HCT116 (cell line): ENCODE data around the gene KLHL20. TPM values are rescaled to one million over a fixed set of nuclear protein-coding genes. Genes with fewer than 3 reads are reported as not detected.
"Not testable (repeated sequence)": the region's sequence is repeated elsewhere in the genome, so short reads cannot be mapped to it uniquely, and the experiment has no call there.

ENCODE experiments used
- ATAC-seq: fragments of 200-7000 bp; cut with Tn5 transposase; 2 replicates; pipeline ENCODE4 v1.9.1; 2020; ENCODE audit warnings: mild to moderate bottlenecking, moderate library complexity
- BruUV-seq: library from RNA; stranded (reverse); fragments of 400-500 nt; replicated peaks from 2 replicates; lab custom pipeline; 2021; lab: Mats Ljungman, UMichigan
- CTCF ChIA-PET: fragments of 300-600 bp; sonication (Branson Sonifier 250); formaldehyde crosslinking; loops from one replicate; lab custom pipeline; 2021; ENCODE audit warnings: antibody characterized with exemption; lab: Charles Lee
- POLR2A ChIA-PET: fragments of 300-600, 350-600 bp; sonication (Branson Sonifier 250); formaldehyde crosslinking; loops from one replicate; lab custom pipeline; 2021; ENCODE audit warnings: antibody characterized with exemption; lab: Charles Lee
- RAD21 ChIA-PET, 2 experiments: fragments of 300-600 bp; sonication (Branson Sonifier 250); formaldehyde crosslinking; loops; one replicate each; lab custom pipeline; 2023; ENCODE audit warnings: low total read pairs in 2 of 2; ENCODE audit not compliant: uncharacterized antibody in 2 of 2, unreplicated experiment in 2 of 2, low non-redundant PET in 1 of 2; lab: Charles Lee
- DNase-seq: peaks from one replicate; pipeline ENCODE4 v3.0.0-alpha.2; 2010; ENCODE audit warnings: low read depth, low spot score
- H2AFZ ChIP-seq: fragments of 200-600 bp; shearing (Covaris generic), sonication (generic); 2 replicates; pipeline ENCODE4 v1.6.1; 2017; ENCODE audit warnings: low read depth, mixed run types, mixed read lengths, antibody characterized with exemption, low read length; ENCODE audit not compliant: poor library complexity, severe bottlenecking
- H3K27ac ChIP-seq: 2 replicates; pipeline ENCODE4 v1.5.1; 2012; ENCODE audit warnings: low read depth, low read length
- H3K27me3 ChIP-seq: fragments of 200-600 bp; sonication (generic); 2 replicates; pipeline ENCODE4 v1.6.1; 2016; ENCODE audit warnings: mixed run types, low read length, mixed read lengths; ENCODE audit not compliant: insufficient read depth
- H3K36me3 ChIP-seq, 2 experiments: fragments of 200-500 bp in 1 of 2; fragments of 200-600 bp in 1 of 2; sonication (Bioruptor generic) in 1 of 2; sonication (generic) in 1 of 2; 2 replicates each; pipeline versions ENCODE4 v1.5.1 to v1.6.1; 2014 to 2016; ENCODE audit warnings: low read length in 2 of 2, inconsistent platforms in 1 of 2, mixed read lengths in 1 of 2, mixed run types in 1 of 2; ENCODE audit not compliant: insufficient read depth in 2 of 2, control insufficient read depth in 1 of 2
- H3K4me1 ChIP-seq, 2 experiments: fragments of 200-600 bp in 1 of 2; sonication (generic) in 1 of 2; 2 replicates each; pipeline versions ENCODE4 v1.5.1 to v1.6.1; 2012 to 2017; ENCODE audit warnings: low read length in 2 of 2, inconsistent platforms in 1 of 2, mild to moderate bottlenecking in 1 of 2, mixed read lengths in 1 of 2, mixed run types in 1 of 2, moderate library complexity in 1 of 2; ENCODE audit not compliant: insufficient read depth in 2 of 2, control insufficient read depth in 1 of 2
- H3K4me2 ChIP-seq: fragments of 200-600 bp; sonication (generic); 2 replicates; pipeline ENCODE4 v1.6.1; 2017; ENCODE audit warnings: mixed run types, low read length, mixed read lengths
- H3K4me3 ChIP-seq, 2 experiments: fragments of 200-600 bp in 1 of 2; sonication (generic) in 1 of 2; replicated peaks in 1 of 2; 2 replicates each; pipeline ENCODE4 v1.5.1; 2011 to 2016; ENCODE audit warnings: low read length in 2 of 2, control low read depth in 1 of 2, low read depth in 1 of 2, mild to moderate bottlenecking in 1 of 2, mixed read lengths in 1 of 2, mixed run types in 1 of 2
- H3K79me2 ChIP-seq: fragments of 200-600 bp; sonication (generic); 2 replicates; pipeline ENCODE4 v1.6.1; 2017; ENCODE audit warnings: mild to moderate bottlenecking, mixed run types, low read length, moderate library complexity, mixed read lengths; ENCODE audit not compliant: insufficient read depth
- H3K9ac ChIP-seq: fragments of 200-600 bp; sonication (generic); 2 replicates; pipeline ENCODE4 v1.6.1; 2016; ENCODE audit warnings: low read length, mixed read lengths
- H3K9me2 ChIP-seq: fragments of 200-600 bp; sonication (generic), shearing (Covaris generic); 2 replicates; pipeline ENCODE4 v1.6.1; 2017; ENCODE audit warnings: mixed run types, mild to moderate bottlenecking, moderate library complexity; ENCODE audit not compliant: insufficient read depth
- H3K9me3 ChIP-seq, 2 experiments: fragments of 200-500 bp in 1 of 2; fragments of 200-600 bp in 1 of 2; sonication (Bioruptor generic) in 1 of 2; sonication (generic) in 1 of 2; 2 replicates each; pipeline ENCODE4 v1.6.1; 2014 to 2017; ENCODE audit warnings: low read length in 2 of 2, mixed read lengths in 2 of 2, inconsistent platforms in 1 of 2, low read depth in 1 of 2, mild to moderate bottlenecking in 1 of 2, mixed run types in 1 of 2, moderate library complexity in 1 of 2; ENCODE audit not compliant: control insufficient read depth in 1 of 2, insufficient read depth in 1 of 2
- H4K20me1 ChIP-seq: fragments of 200-600 bp; sonication (generic), shearing (Covaris generic); 2 replicates; pipeline ENCODE4 v1.6.1; 2017; ENCODE audit warnings: mixed run types, mild to moderate bottlenecking, moderate library complexity; ENCODE audit not compliant: insufficient read depth
- EGR1 ChIP-seq: IDR thresholded peaks from 2 replicates; pipeline ENCODE4 v1.6.1; 2012; ENCODE audit warnings: low read depth
- EZH2 ChIP-seq: fragments of 200-600 bp; sonication (generic); IDR thresholded peaks from 2 replicates; pipeline ENCODE4 v1.6.1; 2017; ENCODE audit warnings: antibody characterized with exemption, mixed run types
- EZH2phosphoT487 ChIP-seq: fragments of 200-600 bp; IDR thresholded peaks from 2 replicates; pipeline ENCODE4 v1.6.1; 2018; ENCODE audit warnings: antibody characterized with exemption, borderline replicate concordance
- JUND ChIP-seq: IDR thresholded peaks from 2 replicates; pipeline ENCODE4 v1.6.1; 2012
- POLR2A ChIP-seq: IDR thresholded peaks from 2 replicates; pipeline ENCODE4 v1.7.0; 2011; ENCODE audit warnings: borderline replicate concordance; ENCODE audit not compliant: insufficient read depth, insufficient read length; ENCODE audit errors: extremely low read depth
- RAD21 ChIP-seq: IDR thresholded peaks from 2 replicates; pipeline ENCODE4 v1.6.1; 2012; ENCODE audit warnings: low read depth, mild to moderate bottlenecking
- SIN3A ChIP-seq: IDR thresholded peaks from 2 replicates; pipeline ENCODE4 v1.6.1; 2012; ENCODE audit warnings: low read depth
- SP1 ChIP-seq: IDR thresholded peaks from 2 replicates; pipeline ENCODE4 v1.6.1; 2012; ENCODE audit warnings: low read depth
- SRF ChIP-seq: IDR thresholded peaks from 2 replicates; pipeline ENCODE4 v1.6.1; 2012; ENCODE audit warnings: low read depth
- TCF7L2 ChIP-seq: IDR thresholded peaks from 2 replicates; pipeline ENCODE4 v1.7.0; 2011; ENCODE audit warnings: borderline replicate concordance, inconsistent platforms; ENCODE audit not compliant: insufficient read depth, insufficient read length; ENCODE audit errors: extremely low read depth
- ZFX ChIP-seq: fragments of 450-650 bp; IDR thresholded peaks from 2 replicates; pipeline ENCODE4 v1.6.1; 2017
- intact Hi-C: fragments of 100-400 bp; cut with micrococcal nuclease; formaldehyde crosslinking; loops from 2 replicates; pipeline ENCODE4 v1.10.0; 2022
- total RNA-seq: library from RNA; stranded (reverse); gene quantifications from one replicate; pipeline ENCODE4 v1.2.1, GENCODE V29; 2021; ENCODE audit not compliant: unreplicated experiment
- TF ChIP-seq, protein P1 (sequence below), 3 experiments: fragments of 200-600 bp in 1 of 3; sonication (generic) in 1 of 3; IDR thresholded peaks in 2 of 3; conservative IDR thresholded peaks in 1 of 3; 2 replicates each; pipeline ENCODE4 v1.5.1; 2012 to 2017; ENCODE audit warnings: low read depth in 2 of 3, low read length in 2 of 3, antibody characterized with exemption in 1 of 3, borderline replicate concordance in 1 of 3, control low read depth in 1 of 3, mild to moderate bottlenecking in 1 of 3, mixed read lengths in 1 of 3, mixed run types in 1 of 3, moderate library complexity in 1 of 3; ENCODE audit not compliant: insufficient read depth in 1 of 3
- TF ChIP-seq, protein P2 (sequence below): IDR thresholded peaks from 2 replicates; pipeline ENCODE4 v1.6.1; 2011; ENCODE audit warnings: mild to moderate bottlenecking, low read length, moderate library complexity; ENCODE audit not compliant: insufficient replicate concordance; ENCODE audit errors: extremely low read depth

Gene KLHL20
- total RNA-seq, 1 experiment from 2014 or later, result 16.2 TPM

DNA sequence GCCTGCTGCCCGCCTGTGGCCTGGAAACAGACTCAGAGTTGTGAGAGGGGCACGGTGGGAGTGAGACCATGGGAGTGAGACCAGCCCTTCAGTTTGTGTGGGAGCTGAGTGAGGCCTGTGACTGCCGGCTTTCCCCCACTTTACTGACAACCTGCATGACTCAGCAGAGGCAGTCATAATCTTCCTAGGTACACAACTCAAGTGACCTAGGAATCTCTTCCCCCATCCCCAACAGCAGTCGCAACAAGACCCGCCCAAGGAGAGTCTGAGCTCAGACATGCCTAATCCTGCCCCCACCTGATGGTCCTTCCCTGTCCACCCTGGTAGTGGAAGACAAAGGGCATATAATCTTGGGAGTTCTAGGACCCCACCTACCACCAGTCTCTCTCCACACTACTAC is 44.2 kb downstream of the KLHL20 start:
- Histone ChIP-seq H3K36me3 (peaks cover 4 to 11% of the 10 kb centered on the region in 2 experiments; a peak in 2 of 4 replicates), H4K20me1 (no peaks in the 10 kb centered on the region), H3K4me2 (no peak overlapping the region), H3K79me2 (no peaks in the 10 kb centered on the region), H2AFZ (no peak overlapping the region), H3K9me3 (no peaks in the 10 kb centered on the region), H3K9me2 (no peaks in the 10 kb centered on the region), H3K9ac (no peak overlapping the region), H3K4me3 (no peak overlapping the region), H3K27ac (no peak overlapping the region), H3K27me3 (no peaks in the 10 kb centered on the region), H3K4me1 (no peaks in the 10 kb centered on the region)
- BruUV-seq, result no TSS peak
- ATAC-seq, result no peak
- RAD21 ChIA-PET, result no interaction called here
- CTCF ChIA-PET, result no interaction called here
- POLR2A ChIA-PET, result no interaction called here
- intact Hi-C loops, result no loop called here
- DNase-seq, result no peak
- TF ChIP-seq JUND (no peak), TCF7L2 (no peak), SIN3A (no peak), SP1 (no peak), SRF (no peak), EGR1 (no peak), EZH2 (no peak), ZFX (no peak), EZH2phosphoT487 (no peak), POLR2A (no peak), RAD21 (no peak)
- TF ChIP-seq, protein P1, sequence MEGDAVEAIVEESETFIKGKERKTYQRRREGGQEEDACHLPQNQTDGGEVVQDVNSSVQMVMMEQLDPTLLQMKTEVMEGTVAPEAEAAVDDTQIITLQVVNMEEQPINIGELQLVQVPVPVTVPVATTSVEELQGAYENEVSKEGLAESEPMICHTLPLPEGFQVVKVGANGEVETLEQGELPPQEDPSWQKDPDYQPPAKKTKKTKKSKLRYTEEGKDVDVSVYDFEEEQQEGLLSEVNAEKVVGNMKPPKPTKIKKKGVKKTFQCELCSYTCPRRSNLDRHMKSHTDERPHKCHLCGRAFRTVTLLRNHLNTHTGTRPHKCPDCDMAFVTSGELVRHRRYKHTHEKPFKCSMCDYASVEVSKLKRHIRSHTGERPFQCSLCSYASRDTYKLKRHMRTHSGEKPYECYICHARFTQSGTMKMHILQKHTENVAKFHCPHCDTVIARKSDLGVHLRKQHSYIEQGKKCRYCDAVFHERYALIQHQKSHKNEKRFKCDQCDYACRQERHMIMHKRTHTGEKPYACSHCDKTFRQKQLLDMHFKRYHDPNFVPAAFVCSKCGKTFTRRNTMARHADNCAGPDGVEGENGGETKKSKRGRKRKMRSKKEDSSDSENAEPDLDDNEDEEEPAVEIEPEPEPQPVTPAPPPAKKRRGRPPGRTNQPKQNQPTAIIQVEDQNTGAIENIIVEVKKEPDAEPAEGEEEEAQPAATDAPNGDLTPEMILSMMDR (IDR thresholded peaks at IDR 0.05 in 2 of 3, conservative IDR thresholded peaks at IDR 0.05 in 1 of 3; ENCODE audit: borderline replicate concordance in 1 of 3, insufficient read depth in 1 of 3, low read depth in 2 of 3, low read length in 2 of 3), result no peak
- TF ChIP-seq, protein P2, sequence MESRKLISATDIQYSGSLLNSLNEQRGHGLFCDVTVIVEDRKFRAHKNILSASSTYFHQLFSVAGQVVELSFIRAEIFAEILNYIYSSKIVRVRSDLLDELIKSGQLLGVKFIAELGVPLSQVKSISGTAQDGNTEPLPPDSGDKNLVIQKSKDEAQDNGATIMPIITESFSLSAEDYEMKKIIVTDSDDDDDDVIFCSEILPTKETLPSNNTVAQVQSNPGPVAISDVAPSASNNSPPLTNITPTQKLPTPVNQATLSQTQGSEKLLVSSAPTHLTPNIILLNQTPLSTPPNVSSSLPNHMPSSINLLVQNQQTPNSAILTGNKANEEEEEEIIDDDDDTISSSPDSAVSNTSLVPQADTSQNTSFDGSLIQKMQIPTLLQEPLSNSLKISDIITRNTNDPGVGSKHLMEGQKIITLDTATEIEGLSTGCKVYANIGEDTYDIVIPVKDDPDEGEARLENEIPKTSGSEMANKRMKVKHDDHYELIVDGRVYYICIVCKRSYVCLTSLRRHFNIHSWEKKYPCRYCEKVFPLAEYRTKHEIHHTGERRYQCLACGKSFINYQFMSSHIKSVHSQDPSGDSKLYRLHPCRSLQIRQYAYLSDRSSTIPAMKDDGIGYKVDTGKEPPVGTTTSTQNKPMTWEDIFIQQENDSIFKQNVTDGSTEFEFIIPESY, result no peak

DNA sequence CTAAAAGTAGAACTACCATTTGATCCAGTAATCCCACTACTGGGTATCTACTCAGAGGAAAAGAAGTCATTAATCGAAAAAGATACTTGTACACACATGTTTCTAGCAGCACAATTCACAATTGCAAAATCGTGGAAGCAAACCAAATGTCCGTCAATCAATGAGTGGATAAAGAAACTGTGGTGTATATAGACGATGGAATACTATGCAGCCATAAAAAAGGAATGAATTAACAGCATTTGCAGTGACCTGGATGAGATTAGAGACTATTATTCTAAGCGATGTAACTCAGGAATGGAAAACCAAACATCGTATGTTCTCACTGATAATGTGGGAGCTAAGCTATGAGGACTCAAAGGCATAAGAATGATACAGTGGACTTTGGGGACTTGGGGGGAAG is 49.5 kb downstream of the KLHL20 start:
- H3K27me3 ChIP-seq, H3K27ac ChIP-seq, H3K9me2 ChIP-seq, RAD21 ChIA-PET, H3K36me3 ChIP-seq, BruUV-seq, H4K20me1 ChIP-seq, CTCF ChIA-PET, H3K4me2 ChIP-seq, DNase-seq, POLR2A ChIA-PET, H3K9me3 ChIP-seq, H2AFZ ChIP-seq, H3K4me3 ChIP-seq, H3K4me1 ChIP-seq, intact Hi-C loops, H3K9ac ChIP-seq, ATAC-seq, H3K79me2 ChIP-seq: not testable (repeated sequence)
